GM12801 (cell line): ENCODE results near the gene LMO7.

ENCODE experiments used
- CTCF ChIP-seq: IDR thresholded peaks from one replicate; pipeline ENCODE4 v1.5.1; 2011; ENCODE audit warnings: control low read depth; ENCODE audit not compliant: insufficient read length; ENCODE audit errors: extremely low read depth

The LMO7 gene

GRCh38 chr13:75798353-75799255 is 162.5 kb downstream of the LMO7 start:
- TF ChIP-seq CTCF: no peak

GRCh38 chr13:75800545-75800944 is 164.4 kb downstream of the LMO7 start:
- no peak for TF ChIP-seq CTCF

GRCh38 chr13:75801388-75801945 is 165.3 kb downstream of the LMO7 start:
- no peak for TF ChIP-seq CTCF

- TF ChIP-seq CTCF: no peak
These were observed 166.0 kb downstream of the LMO7 start for GRCh38 chr13:75802161-75802560.

- no peak for TF ChIP-seq CTCF
These were observed 167.1 kb downstream of the LMO7 start for GRCh38 chr13:75803164-75803611.

- no peak for TF ChIP-seq CTCF
These were observed 167.9 kb downstream of the LMO7 start for GRCh38 chr13:75804054-75804453.

- TF ChIP-seq CTCF: no peak
These were observed 168.5 kb downstream of the LMO7 start for GRCh38 chr13:75804605-75805004.
